ENCODE data around the gene HTR1B. TPM values are rescaled to one million over a fixed set of nuclear protein-coding genes. Genes with fewer than 3 reads are reported as not detected.

Gene HTR1B
- total and polyA plus RNA-seq, 12 donors: 0.06 to 0.91 (median 0.41) TPM; not detected in 5

DNA sequence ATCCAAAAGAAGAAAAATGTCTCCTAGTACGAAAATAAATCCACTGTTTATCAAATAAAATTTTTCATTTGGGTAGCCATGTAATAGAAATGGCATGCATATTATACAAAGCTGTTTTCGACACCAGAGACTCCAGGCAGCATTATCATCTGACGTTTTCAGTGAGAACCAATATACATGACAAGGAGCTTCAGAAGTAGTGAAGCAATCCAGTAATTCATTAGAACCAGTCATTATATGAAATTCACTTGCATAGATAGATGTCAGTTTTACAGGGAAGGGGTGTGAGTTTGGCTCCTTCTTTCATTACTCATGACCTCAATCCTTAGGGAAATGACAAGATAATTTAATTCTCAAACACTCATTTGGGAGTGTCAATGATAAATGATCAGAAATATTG lies 14.7 kb downstream of the HTR1B start:
- no peaks in the 10 kb centered on the region for H3K4me1 ChIP-seq (replicated peaks in 1 of 2)
- no peaks in the 10 kb centered on the region for H3K9me3 ChIP-seq (replicated peaks in 1 of 3)
- H3K4me3 ChIP-seq: no peak overlapping the region
- DNase-seq: no peak
- H3K36me3 ChIP-seq (replicated peaks in 1 of 2): no peaks in the 10 kb centered on the region
- H3K27ac ChIP-seq: no peak overlapping the region
- intact Hi-C loops (cut with DNase I): no loop called here
- 57 to 75% (median 65%) methylated on average over 3 of the region's 3 CpGs for WGBS, 4 donors
- TF ChIP-seq, protein P1, sequence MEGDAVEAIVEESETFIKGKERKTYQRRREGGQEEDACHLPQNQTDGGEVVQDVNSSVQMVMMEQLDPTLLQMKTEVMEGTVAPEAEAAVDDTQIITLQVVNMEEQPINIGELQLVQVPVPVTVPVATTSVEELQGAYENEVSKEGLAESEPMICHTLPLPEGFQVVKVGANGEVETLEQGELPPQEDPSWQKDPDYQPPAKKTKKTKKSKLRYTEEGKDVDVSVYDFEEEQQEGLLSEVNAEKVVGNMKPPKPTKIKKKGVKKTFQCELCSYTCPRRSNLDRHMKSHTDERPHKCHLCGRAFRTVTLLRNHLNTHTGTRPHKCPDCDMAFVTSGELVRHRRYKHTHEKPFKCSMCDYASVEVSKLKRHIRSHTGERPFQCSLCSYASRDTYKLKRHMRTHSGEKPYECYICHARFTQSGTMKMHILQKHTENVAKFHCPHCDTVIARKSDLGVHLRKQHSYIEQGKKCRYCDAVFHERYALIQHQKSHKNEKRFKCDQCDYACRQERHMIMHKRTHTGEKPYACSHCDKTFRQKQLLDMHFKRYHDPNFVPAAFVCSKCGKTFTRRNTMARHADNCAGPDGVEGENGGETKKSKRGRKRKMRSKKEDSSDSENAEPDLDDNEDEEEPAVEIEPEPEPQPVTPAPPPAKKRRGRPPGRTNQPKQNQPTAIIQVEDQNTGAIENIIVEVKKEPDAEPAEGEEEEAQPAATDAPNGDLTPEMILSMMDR (IDR thresholded peaks at IDR 0.05): no peak
- TF ChIP-seq POLR2A (IDR thresholded peaks at IDR 0.05): no peak
- H3K27me3 ChIP-seq: no peaks in the 10 kb centered on the region

DNA sequence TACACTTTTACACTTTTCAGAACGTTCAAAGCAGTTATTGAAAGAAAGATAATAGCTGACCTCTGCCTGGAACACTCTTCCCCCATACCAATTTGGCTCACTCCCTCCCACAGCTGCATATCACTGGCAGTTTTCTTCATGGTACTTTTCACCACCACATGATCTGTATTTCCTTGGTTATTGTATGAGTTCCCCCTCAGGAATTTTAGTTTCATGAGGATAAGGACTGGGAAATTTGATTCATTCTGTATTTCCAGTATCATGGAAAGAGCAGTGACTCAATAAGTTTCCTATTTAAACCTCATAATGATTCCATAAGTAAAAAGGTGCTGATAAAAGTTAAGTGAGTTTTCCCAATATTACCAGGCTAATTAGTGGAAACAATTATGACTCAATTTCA lies 16.0 kb downstream of the HTR1B start:
- no peak for DNase-seq
- no peaks in the 10 kb centered on the region for H3K9me3 ChIP-seq (replicated peaks in 1 of 3)
- TF ChIP-seq, protein P1 (IDR thresholded peaks at IDR 0.05): no peak
- TF ChIP-seq POLR2A (IDR thresholded peaks at IDR 0.05): no peak
- H3K4me1 ChIP-seq (replicated peaks in 1 of 2): no peaks in the 10 kb centered on the region
- WGBS, 4 donors: 21 to 41% (median 32%) methylated on average over 1 of the region's 1 CpG
- no peak overlapping the region for H3K4me3 ChIP-seq
- no peaks in the 10 kb centered on the region for H3K27me3 ChIP-seq
- intact Hi-C loops (cut with DNase I): no loop called here
- no peak overlapping the region for H3K27ac ChIP-seq
- no peaks in the 10 kb centered on the region for H3K36me3 ChIP-seq (replicated peaks in 1 of 2)

DNA sequence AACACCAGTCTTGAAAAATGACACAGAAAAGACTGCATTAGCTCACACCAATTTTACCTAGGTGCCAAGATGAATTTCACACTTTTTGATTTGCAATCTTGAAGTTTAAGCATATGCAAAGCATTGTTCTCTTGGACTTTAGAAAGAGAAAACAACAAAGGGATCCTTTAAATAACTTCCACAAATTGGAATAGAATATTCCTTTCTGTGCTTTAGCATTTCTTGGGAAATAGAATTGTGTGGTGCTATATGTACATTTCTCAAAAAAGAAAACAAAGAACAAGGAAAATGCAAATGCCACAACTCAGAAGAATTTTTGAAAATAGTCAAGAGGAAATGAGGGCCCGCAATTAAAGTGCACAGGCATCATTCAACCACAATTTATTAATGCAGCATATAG lies 17.0 kb downstream of the HTR1B start:
- Histone ChIP-seq H3K36me3 (replicated peaks in 1 of 2) (no peaks in the 10 kb centered on the region), H3K27ac (no peak overlapping the region), H3K9me3 (replicated peaks in 1 of 3) (no peaks in the 10 kb centered on the region), H3K4me1 (replicated peaks in 1 of 2) (no peaks in the 10 kb centered on the region), H3K27me3 (no peaks in the 10 kb centered on the region), H3K4me3 (no peak overlapping the region)
- no peak for TF ChIP-seq POLR2A (IDR thresholded peaks at IDR 0.05)
- TF ChIP-seq, protein P1 (IDR thresholded peaks at IDR 0.05): no peak
- intact Hi-C loops (cut with DNase I): no loop called here
- WGBS, 4 donors: 84 to 95% (median 91%) methylated on average over 1 of the region's 1 CpG
- DNase-seq: no peak

DNA sequence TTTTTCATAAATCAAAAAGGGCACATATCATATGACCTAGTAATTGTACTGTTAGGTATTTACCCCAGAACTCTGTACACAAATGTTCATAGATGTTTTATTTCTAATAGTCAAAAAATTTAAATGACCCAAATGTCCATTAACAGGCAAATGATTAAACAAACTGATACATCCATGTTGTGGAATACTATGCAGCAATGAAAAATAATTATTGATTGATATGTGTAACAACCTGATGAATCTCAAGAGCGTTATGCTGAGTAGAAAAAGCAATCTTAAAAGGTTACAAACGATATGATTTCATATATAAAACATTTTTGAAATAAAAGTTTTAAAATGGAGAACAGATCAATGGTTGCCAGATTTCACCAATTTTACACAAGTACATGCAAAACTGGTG lies 18.1 kb downstream of the HTR1B start:
- DNase-seq: no peak
- Histone ChIP-seq H3K27ac (no peak overlapping the region), H3K4me3 (no peak overlapping the region), H3K36me3 (replicated peaks in 1 of 2) (no peaks in the 10 kb centered on the region), H3K9me3 (replicated peaks in 1 of 3) (no peaks in the 10 kb centered on the region), H3K4me1 (replicated peaks in 1 of 2) (no peaks in the 10 kb centered on the region), H3K27me3 (no peaks in the 10 kb centered on the region)
- intact Hi-C loops (cut with DNase I): no loop called here
- no peak for TF ChIP-seq POLR2A (IDR thresholded peaks at IDR 0.05)
- TF ChIP-seq, protein P1 (IDR thresholded peaks at IDR 0.05): no peak
- 37 to 52% (median 50%) methylated on average over 2 of the region's 2 CpGs for WGBS, 4 donors

Measured in adrenal gland (tissue), 12 donors.